SK-N-SH (cell line): ENCODE measurements around the gene KLHL18. TPM values are rescaled to one million over a fixed set of nuclear protein-coding genes. Genes with fewer than 3 reads are reported as not detected.
A peak's percentile ranks its signal among the peaks of the same experiment; 100 is the strongest.

Experiments used
- CTCF ChIA-PET: fragments of 300-600, 350-600 bp; formaldehyde crosslinking; extraction: SDS; loops from one replicate; lab custom pipeline; 2021; lab: Yijun Ruan, JAX
- POLR2A ChIA-PET: fragments of 350-600 bp; sonication (Branson Sonifier 250); formaldehyde crosslinking; extraction: SDS; loops from one replicate; lab custom pipeline; 2020; ENCODE audit warnings: antibody characterized with exemption, inconsistent platforms; lab: Yijun Ruan, JAX
- DNase-seq: peaks from one replicate; pipeline ENCODE4 v3.0.0; 2012
- H2AFZ ChIP-seq: fragments of 200-600 bp; sonication (generic); 2 replicates; pipeline ENCODE4 v1.8.1; 2016; ENCODE audit warnings: antibody characterized with exemption, mild to moderate bottlenecking, low read depth
- H3F3A ChIP-seq: fragments of 200-600 bp; sonication (generic); replicated peaks from 2 replicates; pipeline ENCODE3; 2016; ENCODE audit warnings: antibody characterized with exemption, mild to moderate bottlenecking; ENCODE audit not compliant: insufficient read depth
- H3K27ac ChIP-seq, 2 experiments: fragments of 200-500 bp in 1 of 2; fragments of 200-600 bp in 1 of 2; sonication (Bioruptor generic) in 1 of 2; sonication (generic), shearing (Covaris generic) in 1 of 2; 2 replicates each; pipeline versions ENCODE4 v1.5.1 to v1.6.1; 2014 to 2016; ENCODE audit warnings: low read depth in 2 of 2, inconsistent platforms in 1 of 2, low read length in 1 of 2, mild to moderate bottlenecking in 1 of 2, mixed read lengths in 1 of 2
- H3K27me3 ChIP-seq: fragments of 200-600 bp; sonication (generic), shearing (Covaris generic); 2 replicates; pipeline ENCODE4 v1.6.1; 2016; ENCODE audit warnings: mixed run types; ENCODE audit not compliant: insufficient read depth
- H3K36me3 ChIP-seq, 2 experiments: fragments of 200-500 bp in 1 of 2; fragments of 200-600 bp in 1 of 2; sonication (Bioruptor generic) in 1 of 2; sonication (generic) in 1 of 2; replicated peaks in 1 of 2; 2 replicates each; pipeline versions ENCODE3 to v1.5.1; 2014 to 2016; ENCODE audit warnings: low read length in 1 of 2, mild to moderate bottlenecking in 1 of 2; ENCODE audit not compliant: insufficient read depth in 2 of 2, control insufficient read depth in 1 of 2
- H3K4me1 ChIP-seq, 2 experiments: fragments of 200-500 bp in 1 of 2; fragments of 200-600 bp in 1 of 2; sonication (Bioruptor generic) in 1 of 2; sonication (generic), shearing (Covaris generic) in 1 of 2; 2 replicates each; pipeline versions ENCODE4 v1.5.1 to v1.6.1; 2014 to 2016; ENCODE audit warnings: low read depth in 1 of 2, low read length in 1 of 2, mixed run types in 1 of 2; ENCODE audit not compliant: insufficient read depth in 2 of 2, control insufficient read depth in 1 of 2
- H3K4me2 ChIP-seq: fragments of 200-600 bp; sonication (generic), shearing (Covaris generic); 2 replicates; pipeline ENCODE4 v1.6.1; 2017; ENCODE audit warnings: mixed run types
- H3K4me3 ChIP-seq, 2 experiments: fragments of 200-500 bp in 1 of 2; fragments of 200-600 bp in 1 of 2; sonication (Bioruptor generic) in 1 of 2; sonication (generic), shearing (Covaris generic) in 1 of 2; 2 replicates each; pipeline versions ENCODE4 v1.5.1 to v1.8.1; 2014 to 2016; ENCODE audit warnings: low read depth in 2 of 2, inconsistent platforms in 1 of 2, low read length in 1 of 2, mild to moderate bottlenecking in 1 of 2, mixed read lengths in 1 of 2, moderate library complexity in 1 of 2
- H3K79me2 ChIP-seq: fragments of 200-600 bp; sonication (generic); 2 replicates; pipeline ENCODE4 v1.8.1; 2017; ENCODE audit warnings: mild to moderate bottlenecking; ENCODE audit not compliant: insufficient read depth
- H3K9ac ChIP-seq: fragments of 200-600 bp; sonication (generic); 2 replicates; pipeline ENCODE4 v1.6.1; 2017; ENCODE audit warnings: mixed run types
- H3K9me2 ChIP-seq: fragments of 200-600 bp; sonication (generic); 2 replicates; pipeline ENCODE4 v1.6.1; 2017; ENCODE audit warnings: mixed run types
- H3K9me3 ChIP-seq: fragments of 200-600 bp; sonication (generic); 2 replicates; pipeline ENCODE4 v1.6.1; 2017; ENCODE audit warnings: mixed run types, mild to moderate bottlenecking, moderate library complexity
- H4K20me1 ChIP-seq: fragments of 200-600 bp; sonication (generic); 2 replicates; pipeline ENCODE4 v1.6.1; 2017; ENCODE audit warnings: mild to moderate bottlenecking, mixed run types; ENCODE audit not compliant: insufficient read depth
- CHD2 ChIP-seq: fragments of 150-350 bp; IDR thresholded peaks from 2 replicates; pipeline ENCODE4 v1.6.1; 2018; ENCODE audit warnings: low read length; ENCODE audit not compliant: partially characterized antibody
- ELF1 ChIP-seq: IDR thresholded peaks from 2 replicates; pipeline ENCODE4 v1.4.0; 2012
- EP300 ChIP-seq, 2 experiments: IDR thresholded peaks; 2 replicates each; pipeline versions ENCODE4 v1.4.0 to v1.6.1; 2012; ENCODE audit warnings: borderline replicate concordance in 1 of 2, low read depth in 1 of 2, low read length in 1 of 2
- FOSL2 ChIP-seq: IDR thresholded peaks from 2 replicates; pipeline ENCODE4 v1.4.0; 2012; ENCODE audit warnings: low read depth, mild to moderate bottlenecking, moderate library complexity, borderline replicate concordance
- FOXM1 ChIP-seq: IDR thresholded peaks from 2 replicates; pipeline ENCODE4 v1.4.0; 2012; ENCODE audit warnings: low read depth, mild to moderate bottlenecking
- GABPA ChIP-seq: IDR thresholded peaks from 2 replicates; pipeline ENCODE4 v1.4.0; 2012; ENCODE audit warnings: low read depth, mild to moderate bottlenecking
- IRF3 ChIP-seq: fragments of 150-350 bp; IDR thresholded peaks from 2 replicates; pipeline ENCODE4 v1.6.1; 2016; ENCODE audit warnings: mild to moderate bottlenecking, low read depth, low read length
- MEF2A ChIP-seq: IDR thresholded peaks from 2 replicates; pipeline ENCODE4 v1.4.0; 2012; ENCODE audit warnings: low read depth, borderline replicate concordance
- NFIC ChIP-seq: IDR thresholded peaks from 2 replicates; pipeline ENCODE4 v1.4.0; 2012; ENCODE audit warnings: borderline replicate concordance
- RAD21 ChIP-seq: IDR thresholded peaks from 2 replicates; pipeline ENCODE4 v1.6.1; 2012; ENCODE audit warnings: mild to moderate bottlenecking, low read length
- RXRA ChIP-seq: IDR thresholded peaks from 2 replicates; pipeline ENCODE4 v1.4.0; 2012; ENCODE audit warnings: low read depth, mild to moderate bottlenecking, borderline replicate concordance
- SMC3 ChIP-seq: IDR thresholded peaks from 2 replicates; pipeline ENCODE4 v1.6.1; 2012; ENCODE audit warnings: low read depth, low read length, improper control_type of control experiment
- TEAD4 ChIP-seq: IDR thresholded peaks from 2 replicates; pipeline ENCODE4 v1.4.0; 2012; ENCODE audit warnings: mild to moderate bottlenecking, borderline replicate concordance; ENCODE audit not compliant: insufficient read depth
- USF1 ChIP-seq: IDR thresholded peaks from 2 replicates; pipeline ENCODE4 v1.4.0; 2012; ENCODE audit warnings: low read depth, borderline replicate concordance
- YY1 ChIP-seq: IDR thresholded peaks from 2 replicates; pipeline ENCODE4 v1.4.0; 2012; ENCODE audit warnings: low read depth, mild to moderate bottlenecking
- WGBS: methylation state at CpG from one replicate; pipeline ENCODE4 v1.1.6; 2017; ENCODE audit warnings: low lambda C conversion rate; 5-methylcytosine and 5-hydroxymethylcytosine counted together
- polyA plus RNA-seq, 3 experiments: library from polyadenylated mRNA; depleted of rRNA; stranded (reverse); fragments of >200 nt; gene quantifications; 2 replicates each; pipeline ENCODE4 v1.2.3, GENCODE V29; 2012
- TF ChIP-seq, protein P1 (sequence below): fragments of 200-600 bp; sonication (generic); IDR thresholded peaks from 2 replicates; pipeline ENCODE4 v1.6.1; 2017; ENCODE audit warnings: antibody characterized with exemption, mild to moderate bottlenecking, moderate library complexity
- TF ChIP-seq, protein P2 (sequence below): fragments of 150-350 bp; IDR thresholded peaks from 2 replicates; pipeline ENCODE4 v1.6.1; 2017; ENCODE audit warnings: antibody characterized with exemption, low read length, low read depth, borderline replicate concordance
- TF ChIP-seq, protein P3 (sequence below): IDR thresholded peaks from 2 replicates; pipeline ENCODE4 v1.6.1; 2012; ENCODE audit warnings: mild to moderate bottlenecking, low read depth, low read length, moderate library complexity
- TF ChIP-seq, protein P4 (sequence below): IDR thresholded peaks from 2 replicates; pipeline ENCODE4 v1.4.0; 2012; ENCODE audit warnings: low read depth, borderline replicate concordance
- TF ChIP-seq, protein P5 (sequence below): IDR thresholded peaks from 2 replicates; pipeline ENCODE4 v1.4.0; 2012; ENCODE audit warnings: low read depth

The KLHL18 gene
- polyA plus RNA-seq, 1 of the 3 experiments (the other 2 are of a cell fraction) = 55.2 TPM

DNA sequence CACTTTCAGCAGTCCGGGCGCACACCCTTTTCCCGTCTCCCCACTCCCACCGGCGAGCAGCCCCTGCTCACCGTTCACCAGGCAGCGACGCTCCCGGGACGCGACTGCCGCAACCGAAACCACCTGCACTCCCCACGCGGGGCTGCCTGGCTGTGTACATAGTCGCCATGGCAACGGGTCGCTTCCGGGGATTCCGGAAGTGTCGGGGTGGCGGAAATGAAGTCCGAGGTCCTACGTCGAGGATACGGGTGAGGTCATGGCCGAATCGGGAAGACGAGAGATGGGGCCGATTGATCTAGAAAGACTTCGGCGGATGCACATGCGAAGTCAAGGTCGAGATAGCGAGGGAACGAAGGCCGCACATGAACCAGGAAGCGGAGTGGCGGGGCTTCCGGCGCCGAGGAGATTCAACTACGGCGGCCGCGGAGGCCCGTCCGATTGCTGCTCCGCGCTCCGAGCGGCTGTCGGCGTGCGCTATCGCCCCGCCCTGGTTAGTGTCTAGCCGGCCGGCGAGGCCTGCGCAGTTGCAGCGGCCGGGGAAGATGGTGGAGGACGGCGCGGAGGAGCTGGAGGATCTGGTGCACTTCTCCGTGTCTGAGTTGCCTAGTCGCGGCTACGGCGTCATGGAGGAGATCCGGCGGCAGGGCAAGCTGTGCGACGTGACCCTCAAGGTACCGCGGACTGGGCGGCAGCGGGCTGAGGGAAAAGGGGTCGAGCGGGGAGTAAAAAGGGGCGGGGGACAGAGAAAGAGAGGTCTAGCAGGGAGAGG lies at the start of gene KLHL18, which contains the start of gene KIF9 (continued):
- TF ChIP-seq YY1 (peak; percentile 78), SMC3 (no peak), ELF1 (peak; percentile 98), RXRA (no peak; the same call in 1 of the 2 replicates), GABPA (peak; percentile 92), TEAD4 (no peak), CHD2 (peak; percentile 44), MEF2A (no peak)
- TF ChIP-seq, protein P1, sequence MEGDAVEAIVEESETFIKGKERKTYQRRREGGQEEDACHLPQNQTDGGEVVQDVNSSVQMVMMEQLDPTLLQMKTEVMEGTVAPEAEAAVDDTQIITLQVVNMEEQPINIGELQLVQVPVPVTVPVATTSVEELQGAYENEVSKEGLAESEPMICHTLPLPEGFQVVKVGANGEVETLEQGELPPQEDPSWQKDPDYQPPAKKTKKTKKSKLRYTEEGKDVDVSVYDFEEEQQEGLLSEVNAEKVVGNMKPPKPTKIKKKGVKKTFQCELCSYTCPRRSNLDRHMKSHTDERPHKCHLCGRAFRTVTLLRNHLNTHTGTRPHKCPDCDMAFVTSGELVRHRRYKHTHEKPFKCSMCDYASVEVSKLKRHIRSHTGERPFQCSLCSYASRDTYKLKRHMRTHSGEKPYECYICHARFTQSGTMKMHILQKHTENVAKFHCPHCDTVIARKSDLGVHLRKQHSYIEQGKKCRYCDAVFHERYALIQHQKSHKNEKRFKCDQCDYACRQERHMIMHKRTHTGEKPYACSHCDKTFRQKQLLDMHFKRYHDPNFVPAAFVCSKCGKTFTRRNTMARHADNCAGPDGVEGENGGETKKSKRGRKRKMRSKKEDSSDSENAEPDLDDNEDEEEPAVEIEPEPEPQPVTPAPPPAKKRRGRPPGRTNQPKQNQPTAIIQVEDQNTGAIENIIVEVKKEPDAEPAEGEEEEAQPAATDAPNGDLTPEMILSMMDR = no peak
- TF ChIP-seq, protein P2, sequence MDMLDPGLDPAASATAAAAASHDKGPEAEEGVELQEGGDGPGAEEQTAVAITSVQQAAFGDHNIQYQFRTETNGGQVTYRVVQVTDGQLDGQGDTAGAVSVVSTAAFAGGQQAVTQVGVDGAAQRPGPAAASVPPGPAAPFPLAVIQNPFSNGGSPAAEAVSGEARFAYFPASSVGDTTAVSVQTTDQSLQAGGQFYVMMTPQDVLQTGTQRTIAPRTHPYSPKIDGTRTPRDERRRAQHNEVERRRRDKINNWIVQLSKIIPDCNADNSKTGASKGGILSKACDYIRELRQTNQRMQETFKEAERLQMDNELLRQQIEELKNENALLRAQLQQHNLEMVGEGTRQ = no peak

DNA sequence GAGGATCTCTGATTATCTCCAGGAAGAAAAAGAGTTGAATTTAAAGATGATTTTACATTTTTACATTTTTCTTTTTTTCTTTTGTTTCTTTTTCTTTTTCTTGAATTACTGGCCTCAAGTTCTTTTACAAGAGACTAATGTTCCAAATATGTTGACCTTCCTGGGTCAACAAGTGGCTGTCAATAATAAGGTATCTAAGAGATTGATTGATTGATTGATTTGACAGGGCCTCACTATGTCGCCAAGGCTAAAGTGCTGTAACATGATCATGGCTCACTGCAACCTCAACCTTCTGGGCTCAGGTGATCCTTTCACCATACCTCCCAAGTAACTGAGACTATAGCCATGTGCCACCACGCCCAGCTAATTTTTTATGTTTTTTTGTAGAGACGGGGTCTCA lies 44.7 kb upstream of the KLHL18 start:
- no peaks in the 10 kb centered on the region for H3F3A ChIP-seq
- no peaks in the 10 kb centered on the region for H4K20me1 ChIP-seq
- DNase-seq = no peak
- H3K9me2 ChIP-seq = no peaks in the 10 kb centered on the region
- H3K9me3 ChIP-seq = no peaks in the 10 kb centered on the region
- H3K79me2 ChIP-seq = no peaks in the 10 kb centered on the region
- no peak overlapping the region for H3K4me2 ChIP-seq
- no peaks in the 10 kb centered on the region for H3K36me3 ChIP-seq
- no peak overlapping the region for H3K4me3 ChIP-seq
- 94% methylated on average over 3 of the region's 3 CpGs for WGBS
- no peak overlapping the region for H3K9ac ChIP-seq
- no peaks in the 10 kb centered on the region for H3K4me1 ChIP-seq
- no peaks in the 10 kb centered on the region for H3K27me3 ChIP-seq
- no peak overlapping the region for H3K27ac ChIP-seq
- H2AFZ ChIP-seq = no peak overlapping the region
- ChIA-PET CTCF (interaction anchor here (1.0 kb wide), 1 partner anchor 167 kb away, joined by 3 read pairs; no protein-coding TSS in a partner anchor), POLR2A (interaction anchor here (0.6 kb wide), 1 partner anchor 85 kb away, joined by 6 read pairs; no protein-coding TSS in a partner anchor)
- TF ChIP-seq, protein P3, sequence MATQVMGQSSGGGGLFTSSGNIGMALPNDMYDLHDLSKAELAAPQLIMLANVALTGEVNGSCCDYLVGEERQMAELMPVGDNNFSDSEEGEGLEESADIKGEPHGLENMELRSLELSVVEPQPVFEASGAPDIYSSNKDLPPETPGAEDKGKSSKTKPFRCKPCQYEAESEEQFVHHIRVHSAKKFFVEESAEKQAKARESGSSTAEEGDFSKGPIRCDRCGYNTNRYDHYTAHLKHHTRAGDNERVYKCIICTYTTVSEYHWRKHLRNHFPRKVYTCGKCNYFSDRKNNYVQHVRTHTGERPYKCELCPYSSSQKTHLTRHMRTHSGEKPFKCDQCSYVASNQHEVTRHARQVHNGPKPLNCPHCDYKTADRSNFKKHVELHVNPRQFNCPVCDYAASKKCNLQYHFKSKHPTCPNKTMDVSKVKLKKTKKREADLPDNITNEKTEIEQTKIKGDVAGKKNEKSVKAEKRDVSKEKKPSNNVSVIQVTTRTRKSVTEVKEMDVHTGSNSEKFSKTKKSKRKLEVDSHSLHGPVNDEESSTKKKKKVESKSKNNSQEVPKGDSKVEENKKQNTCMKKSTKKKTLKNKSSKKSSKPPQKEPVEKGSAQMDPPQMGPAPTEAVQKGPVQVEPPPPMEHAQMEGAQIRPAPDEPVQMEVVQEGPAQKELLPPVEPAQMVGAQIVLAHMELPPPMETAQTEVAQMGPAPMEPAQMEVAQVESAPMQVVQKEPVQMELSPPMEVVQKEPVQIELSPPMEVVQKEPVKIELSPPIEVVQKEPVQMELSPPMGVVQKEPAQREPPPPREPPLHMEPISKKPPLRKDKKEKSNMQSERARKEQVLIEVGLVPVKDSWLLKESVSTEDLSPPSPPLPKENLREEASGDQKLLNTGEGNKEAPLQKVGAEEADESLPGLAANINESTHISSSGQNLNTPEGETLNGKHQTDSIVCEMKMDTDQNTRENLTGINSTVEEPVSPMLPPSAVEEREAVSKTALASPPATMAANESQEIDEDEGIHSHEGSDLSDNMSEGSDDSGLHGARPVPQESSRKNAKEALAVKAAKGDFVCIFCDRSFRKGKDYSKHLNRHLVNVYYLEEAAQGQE = no peak
- TF ChIP-seq FOXM1 = no peak
- TF ChIP-seq USF1 = no peak
- TF ChIP-seq IRF3 = no peak
- TF ChIP-seq EP300 (IDR thresholded peaks at IDR 0.05; ENCODE audit: borderline replicate concordance in 1 of 2, low read depth in 1 of 2, low read length in 1 of 2) = no peak
- TF ChIP-seq RAD21 = no peak
- TF ChIP-seq FOSL2 = no peak
- TF ChIP-seq, protein P4, sequence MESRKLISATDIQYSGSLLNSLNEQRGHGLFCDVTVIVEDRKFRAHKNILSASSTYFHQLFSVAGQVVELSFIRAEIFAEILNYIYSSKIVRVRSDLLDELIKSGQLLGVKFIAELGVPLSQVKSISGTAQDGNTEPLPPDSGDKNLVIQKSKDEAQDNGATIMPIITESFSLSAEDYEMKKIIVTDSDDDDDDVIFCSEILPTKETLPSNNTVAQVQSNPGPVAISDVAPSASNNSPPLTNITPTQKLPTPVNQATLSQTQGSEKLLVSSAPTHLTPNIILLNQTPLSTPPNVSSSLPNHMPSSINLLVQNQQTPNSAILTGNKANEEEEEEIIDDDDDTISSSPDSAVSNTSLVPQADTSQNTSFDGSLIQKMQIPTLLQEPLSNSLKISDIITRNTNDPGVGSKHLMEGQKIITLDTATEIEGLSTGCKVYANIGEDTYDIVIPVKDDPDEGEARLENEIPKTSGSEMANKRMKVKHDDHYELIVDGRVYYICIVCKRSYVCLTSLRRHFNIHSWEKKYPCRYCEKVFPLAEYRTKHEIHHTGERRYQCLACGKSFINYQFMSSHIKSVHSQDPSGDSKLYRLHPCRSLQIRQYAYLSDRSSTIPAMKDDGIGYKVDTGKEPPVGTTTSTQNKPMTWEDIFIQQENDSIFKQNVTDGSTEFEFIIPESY = no peak
- no peak for TF ChIP-seq NFIC
- no peak for TF ChIP-seq MEF2A
- TF ChIP-seq, protein P5, sequence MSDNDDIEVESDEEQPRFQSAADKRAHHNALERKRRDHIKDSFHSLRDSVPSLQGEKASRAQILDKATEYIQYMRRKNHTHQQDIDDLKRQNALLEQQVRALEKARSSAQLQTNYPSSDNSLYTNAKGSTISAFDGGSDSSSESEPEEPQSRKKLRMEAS = no peak
- no peak for TF ChIP-seq SMC3
